ENCODE results near the gene A2ML1.

A2ML1 gene

DNA sequence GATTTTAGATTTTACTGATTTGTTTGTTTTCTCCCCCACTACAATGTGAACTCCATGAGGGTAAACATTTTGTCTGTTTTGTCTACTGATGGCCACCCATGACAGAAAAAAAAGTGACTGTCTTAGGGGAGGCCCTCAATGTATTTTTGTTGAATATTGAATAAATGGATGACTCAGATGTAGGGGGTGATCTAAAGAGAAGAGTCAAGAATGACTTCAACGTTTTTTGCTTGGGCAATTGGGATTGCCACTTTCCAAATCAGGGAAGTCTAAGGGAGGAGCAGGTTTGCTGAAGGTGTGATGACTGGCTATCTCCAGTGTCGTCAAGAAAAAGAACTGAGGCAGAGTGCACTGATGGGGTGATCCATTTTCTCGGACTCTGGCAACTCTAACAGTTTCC, 81.2 kb downstream of the A2ML1 start:
- Histone ChIP-seq H3K4me3 (no peak overlapping the region), H3K27ac (no peak overlapping the region)
- TF ChIP-seq, protein P1, sequence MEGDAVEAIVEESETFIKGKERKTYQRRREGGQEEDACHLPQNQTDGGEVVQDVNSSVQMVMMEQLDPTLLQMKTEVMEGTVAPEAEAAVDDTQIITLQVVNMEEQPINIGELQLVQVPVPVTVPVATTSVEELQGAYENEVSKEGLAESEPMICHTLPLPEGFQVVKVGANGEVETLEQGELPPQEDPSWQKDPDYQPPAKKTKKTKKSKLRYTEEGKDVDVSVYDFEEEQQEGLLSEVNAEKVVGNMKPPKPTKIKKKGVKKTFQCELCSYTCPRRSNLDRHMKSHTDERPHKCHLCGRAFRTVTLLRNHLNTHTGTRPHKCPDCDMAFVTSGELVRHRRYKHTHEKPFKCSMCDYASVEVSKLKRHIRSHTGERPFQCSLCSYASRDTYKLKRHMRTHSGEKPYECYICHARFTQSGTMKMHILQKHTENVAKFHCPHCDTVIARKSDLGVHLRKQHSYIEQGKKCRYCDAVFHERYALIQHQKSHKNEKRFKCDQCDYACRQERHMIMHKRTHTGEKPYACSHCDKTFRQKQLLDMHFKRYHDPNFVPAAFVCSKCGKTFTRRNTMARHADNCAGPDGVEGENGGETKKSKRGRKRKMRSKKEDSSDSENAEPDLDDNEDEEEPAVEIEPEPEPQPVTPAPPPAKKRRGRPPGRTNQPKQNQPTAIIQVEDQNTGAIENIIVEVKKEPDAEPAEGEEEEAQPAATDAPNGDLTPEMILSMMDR (IDR thresholded peaks at IDR 0.05), result no peak
- no peak for DNase-seq (ENCODE audit: low spot score)

DNA sequence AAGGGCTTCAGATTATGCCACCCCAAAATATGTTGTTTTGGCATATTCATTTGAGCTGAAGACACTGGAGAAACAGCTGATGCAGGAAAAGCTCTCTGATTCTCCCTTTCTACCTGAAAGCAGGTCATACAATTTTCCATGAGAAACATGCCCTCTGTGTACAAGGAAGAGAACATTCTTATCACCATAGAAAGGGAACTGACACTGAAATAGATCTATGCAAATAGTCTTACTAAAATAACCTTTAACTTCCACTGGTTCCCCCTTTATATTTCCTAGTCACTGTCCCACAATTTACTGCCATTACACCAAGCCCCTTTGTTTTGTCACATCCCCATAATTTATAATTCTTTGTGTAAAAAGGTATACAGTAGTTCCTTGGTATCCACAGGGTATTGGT, 82.2 kb downstream of the A2ML1 start:
- no peak overlapping the region for H3K27ac ChIP-seq
- H3K4me3 ChIP-seq, result no peak overlapping the region
- TF ChIP-seq, protein P1 (IDR thresholded peaks at IDR 0.05), result no peak
- no peak for DNase-seq (ENCODE audit: low spot score)

DNA sequence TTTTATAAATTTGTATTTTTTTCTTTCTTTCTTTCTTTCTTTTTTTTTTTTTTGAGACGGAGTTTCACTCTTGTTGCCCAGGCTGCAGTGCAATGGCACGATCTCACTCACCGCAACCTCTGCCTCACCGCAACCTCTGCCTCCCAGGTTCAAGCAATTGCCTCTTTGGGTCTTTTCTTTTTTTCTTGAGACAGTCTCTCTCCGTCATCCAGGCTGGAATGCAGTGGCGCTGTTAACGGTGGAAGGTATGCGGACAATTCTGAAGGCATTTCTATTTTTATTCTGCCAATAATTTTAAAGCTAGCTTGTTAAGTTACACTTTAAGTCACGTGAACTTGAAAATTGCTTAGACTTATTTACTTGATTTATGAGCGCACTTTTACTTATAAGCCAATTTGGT, 83.1 kb downstream of the A2ML1 start:
- Histone ChIP-seq H3K27ac (no peak overlapping the region), H3K4me3 (no peak overlapping the region)
- DNase-seq (ENCODE audit: low spot score), result no peak
- TF ChIP-seq, protein P1 (IDR thresholded peaks at IDR 0.05), result no peak

DNA sequence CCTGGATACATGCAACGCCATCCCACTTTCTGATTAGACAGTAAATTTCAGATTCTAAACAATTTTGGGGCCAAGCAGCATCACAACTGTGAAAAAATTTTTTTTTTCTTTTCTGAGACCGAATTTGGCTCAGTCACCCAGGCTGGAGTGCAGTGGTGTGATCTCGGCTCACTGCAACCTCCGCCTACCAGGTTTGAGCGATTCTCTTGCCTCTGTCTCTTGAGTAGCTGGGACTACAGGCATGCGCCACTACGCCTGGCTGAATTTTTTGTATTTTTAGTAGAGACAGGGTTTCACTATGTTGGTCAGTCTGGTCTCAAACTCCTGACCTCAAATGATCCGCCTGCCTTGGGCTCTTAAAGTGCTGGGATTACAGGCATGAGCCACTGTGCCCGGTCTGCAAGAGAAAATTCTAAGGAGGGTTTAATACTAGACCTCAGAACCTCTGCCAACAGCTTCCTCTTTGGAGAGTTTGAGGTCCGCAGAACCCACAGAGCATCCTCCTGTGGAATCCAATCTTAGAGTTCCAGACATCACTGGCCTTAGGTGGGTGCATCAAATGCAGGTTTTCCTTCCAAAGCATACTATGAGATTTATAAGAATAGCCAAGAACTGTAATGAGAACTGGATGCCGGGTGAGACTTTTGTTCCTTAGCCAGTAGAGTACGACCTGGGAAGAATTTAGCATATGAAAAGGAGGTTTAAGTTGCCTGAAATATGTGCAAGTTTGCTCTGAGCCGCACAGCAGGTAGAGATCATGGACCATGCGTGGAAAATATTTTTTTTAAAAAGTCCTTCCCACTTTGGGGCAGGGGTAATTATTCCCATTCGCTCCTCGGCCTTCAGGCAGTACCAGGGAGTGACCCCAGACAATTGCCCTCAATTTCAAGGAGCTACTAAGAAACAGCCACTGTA, 84.1 kb downstream of the A2ML1 start:
- Histone ChIP-seq H3K4me3 (no peak overlapping the region), H3K27ac (no peak overlapping the region)
- TF ChIP-seq, protein P1 (IDR thresholded peaks at IDR 0.05), result no peak
- DNase-seq (ENCODE audit: low spot score), result no peak

DNA sequence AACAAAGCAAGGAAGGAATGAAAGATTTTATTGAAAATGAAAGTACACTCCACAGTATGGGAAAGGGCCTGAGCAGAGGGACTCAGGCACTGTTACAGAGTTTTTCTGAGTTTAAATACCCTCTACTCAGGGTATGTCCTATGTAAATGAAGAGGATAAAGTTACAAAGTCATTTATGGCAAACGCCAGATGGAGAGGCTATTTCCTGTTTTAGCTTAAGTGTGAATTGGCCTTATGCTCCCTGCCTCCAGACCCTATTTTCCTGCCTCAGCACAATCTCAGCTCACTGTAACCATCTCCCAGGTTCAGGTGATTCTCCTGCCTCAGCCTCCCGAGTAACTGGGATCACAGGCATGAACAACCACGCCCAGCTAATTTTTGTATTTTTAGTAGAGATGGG, 85.1 kb downstream of the A2ML1 start:
- DNase-seq (ENCODE audit: low spot score), result no peak
- TF ChIP-seq, protein P1 (IDR thresholded peaks at IDR 0.05), result no peak
- Histone ChIP-seq H3K4me3 (no peak overlapping the region), H3K27ac (no peak overlapping the region)

DNA sequence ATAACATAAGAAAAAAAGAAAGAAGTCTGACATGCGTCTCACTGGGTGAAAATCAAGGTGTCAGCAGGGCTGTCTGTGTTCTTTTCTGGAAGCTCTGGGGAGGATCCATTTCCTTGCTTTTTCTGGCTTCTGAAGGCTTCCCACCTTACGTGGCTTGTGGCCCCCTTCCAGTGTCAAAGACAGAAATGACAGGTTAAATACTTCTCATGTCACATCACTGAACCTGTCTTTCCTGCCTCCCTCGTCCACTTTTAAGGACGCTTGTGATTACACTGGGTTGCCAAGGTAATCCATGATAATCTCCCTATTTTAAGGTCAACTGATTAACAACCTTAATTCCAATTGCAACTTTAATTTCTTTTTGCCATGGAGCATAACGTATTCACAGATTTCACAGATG, 87.3 kb downstream of the A2ML1 start:
- Histone ChIP-seq H3K4me3 (no peak overlapping the region), H3K27ac (no peak overlapping the region)
- DNase-seq (ENCODE audit: low spot score), result no peak
- TF ChIP-seq, protein P1 (IDR thresholded peaks at IDR 0.05), result no peak
